MM.1S (cell line): ENCODE results near the gene NETO2.

Experiments
- DNase-seq: peaks from one replicate; pipeline ENCODE4 v3.0.0-alpha.2; 2015
- H2AFZ ChIP-seq: fragments of 300-600 bp; sonication (generic); 2 replicates; pipeline ENCODE4 v1.6.0; 2016; ENCODE audit warnings: antibody characterized with exemption, low read length
- H3F3A ChIP-seq: fragments of 300-600 bp; sonication (generic); 2 replicates; pipeline ENCODE4 v1.6.1; 2016; ENCODE audit warnings: mild to moderate bottlenecking, antibody characterized with exemption, low read length, moderate library complexity, mixed read lengths; ENCODE audit not compliant: insufficient read depth
- H3K27ac ChIP-seq: fragments of 300-600 bp; sonication (generic); 2 replicates; pipeline ENCODE4 v1.5.1; 2016; ENCODE audit warnings: mild to moderate bottlenecking, low read length
- H3K27me3 ChIP-seq: fragments of 300-600 bp; sonication (generic); replicated peaks from 2 replicates; pipeline ENCODE4 v1.6.0; 2016; ENCODE audit warnings: low read length; ENCODE audit not compliant: insufficient read depth
- H3K36me3 ChIP-seq: fragments of 300-600 bp; sonication (generic); replicated peaks from 2 replicates; pipeline ENCODE4 v1.6.1; 2016; ENCODE audit warnings: mild to moderate bottlenecking, low read length, mixed read lengths; ENCODE audit not compliant: insufficient read depth
- H3K4me1 ChIP-seq: fragments of 300-600 bp; sonication (generic); 2 replicates; pipeline ENCODE4 v1.6.1; 2016; ENCODE audit warnings: low read length, mixed read lengths
- H3K4me2 ChIP-seq: fragments of 300-600 bp; sonication (generic); 2 replicates; pipeline ENCODE4 v1.6.0; 2016; ENCODE audit warnings: low read depth, low read length
- H3K4me3 ChIP-seq: fragments of 300-600 bp; sonication (generic); 2 replicates; pipeline ENCODE4 v1.5.1; 2016; ENCODE audit warnings: low read length, mixed read lengths
- H3K79me2 ChIP-seq: fragments of 300-600 bp; sonication (generic); 2 replicates; pipeline ENCODE4 v1.6.1; 2016; ENCODE audit warnings: mixed run types, low read length, mixed read lengths
- H3K9ac ChIP-seq: fragments of 300-600 bp; sonication (generic); 2 replicates; pipeline ENCODE4 v1.6.1; 2016; ENCODE audit warnings: low read length, mixed read lengths
- H3K9me2 ChIP-seq: fragments of 300-600 bp; sonication (generic); replicated peaks from 2 replicates; pipeline ENCODE4 v1.6.1; 2016; ENCODE audit warnings: mild to moderate bottlenecking, low read length, mixed read lengths; ENCODE audit not compliant: insufficient read depth
- H3K9me3 ChIP-seq: fragments of 300-600 bp; sonication (generic); replicated peaks from 2 replicates; pipeline ENCODE4 v1.6.1; 2016; ENCODE audit warnings: mild to moderate bottlenecking, low read length, mixed read lengths; ENCODE audit not compliant: insufficient read depth
- H4K20me1 ChIP-seq: fragments of 300-600 bp; sonication (generic); 2 replicates; pipeline ENCODE4 v1.6.1; 2016; ENCODE audit warnings: mild to moderate bottlenecking, low read length, moderate library complexity, mixed read lengths; ENCODE audit not compliant: insufficient read depth
- CTCF ChIP-seq: fragments of 300-600 bp; sonication (generic); IDR thresholded peaks from 2 replicates; pipeline ENCODE4 v1.5.1; 2016; ENCODE audit warnings: antibody characterized with exemption, low read length, mixed read lengths
- EZH2 ChIP-seq: fragments of 300-600 bp; sonication (generic); optimal IDR thresholded peaks from 2 replicates; pipeline ENCODE3; 2017; ENCODE audit warnings: low read depth, mild to moderate bottlenecking, antibody characterized with exemption, low read length, mixed read lengths
- EZH2phosphoT487 ChIP-seq: fragments of 300-600 bp; sonication (generic); IDR thresholded peaks from 2 replicates; pipeline ENCODE4 v1.6.1; 2018; ENCODE audit warnings: antibody characterized with exemption, low read length

Gene NETO2

DNA sequence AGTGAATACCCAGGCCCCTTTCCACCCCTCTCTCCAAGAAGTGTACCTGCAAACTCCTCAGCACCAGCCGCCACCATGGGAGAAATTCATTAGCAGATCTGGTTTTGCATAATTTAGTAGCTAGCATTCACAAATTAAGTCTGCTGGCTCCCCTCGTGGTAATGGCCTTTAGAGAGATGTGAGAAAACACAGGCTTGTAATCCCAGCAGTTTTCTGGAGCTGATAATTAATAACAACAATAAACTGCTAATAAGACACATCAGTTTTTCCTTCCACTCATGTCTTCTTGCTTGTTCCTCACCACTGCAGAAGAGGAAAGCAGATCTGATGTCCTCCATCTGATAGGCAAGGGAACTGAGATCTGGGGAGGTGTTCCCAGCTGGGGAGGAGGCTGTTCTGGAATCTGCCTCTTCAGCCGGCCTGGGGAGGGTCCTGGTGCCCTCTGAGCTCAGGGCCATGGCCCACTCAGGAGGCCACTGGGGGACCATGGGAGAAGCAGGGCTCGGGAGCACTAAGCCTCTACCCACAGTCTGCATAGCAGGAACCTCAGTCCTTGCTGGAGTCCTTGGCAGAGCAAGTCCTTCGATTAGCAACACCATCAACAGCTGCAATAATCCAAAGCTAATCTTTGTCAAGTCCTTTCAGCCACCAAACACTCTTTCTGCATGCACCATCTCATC is 96.1 kb downstream of the NETO2 start:
- Histone ChIP-seq H3K36me3 (no peaks in the 10 kb centered on the region), H3K4me3 (no peak overlapping the region), H3K9me2 (no peaks in the 10 kb centered on the region), H3K79me2 (no peaks in the 10 kb centered on the region), H3F3A (no peaks in the 10 kb centered on the region), H3K9ac (no peak overlapping the region), H3K9me3 (no peaks in the 10 kb centered on the region), H4K20me1 (no peaks in the 10 kb centered on the region), H3K4me1 (no peaks in the 10 kb centered on the region), H3K27me3 (no peaks in the 10 kb centered on the region), H3K4me2 (no peak overlapping the region), H2AFZ (no peak overlapping the region), H3K27ac (no peak overlapping the region)
- TF ChIP-seq EZH2 (no peak), EZH2phosphoT487 (no peak), CTCF (no peak)
- no peak for DNase-seq

- Histone ChIP-seq H2AFZ (no peak overlapping the region; the same call in 1 of the 2 replicates), H3K9ac (no peak overlapping the region), H3K36me3 (no peaks in the 10 kb centered on the region), H3K4me1 (no peaks in the 10 kb centered on the region), H3K9me3 (no peaks in the 10 kb centered on the region), H3F3A (no peaks in the 10 kb centered on the region), H3K4me3 (no peak overlapping the region), H3K27me3 (no peaks in the 10 kb centered on the region), H3K4me2 (no peak overlapping the region), H3K9me2 (no peaks in the 10 kb centered on the region), H3K79me2 (no peaks in the 10 kb centered on the region), H3K27ac (no peak overlapping the region), H4K20me1 (no peaks in the 10 kb centered on the region)
- DNase-seq = no peak
- TF ChIP-seq EZH2phosphoT487 = no peak
- TF ChIP-seq EZH2 = no peak
- no peak for TF ChIP-seq CTCF
These were observed 96.8 kb downstream of the NETO2 start for GRCh38 chr16:47046726-47047523.

DNA sequence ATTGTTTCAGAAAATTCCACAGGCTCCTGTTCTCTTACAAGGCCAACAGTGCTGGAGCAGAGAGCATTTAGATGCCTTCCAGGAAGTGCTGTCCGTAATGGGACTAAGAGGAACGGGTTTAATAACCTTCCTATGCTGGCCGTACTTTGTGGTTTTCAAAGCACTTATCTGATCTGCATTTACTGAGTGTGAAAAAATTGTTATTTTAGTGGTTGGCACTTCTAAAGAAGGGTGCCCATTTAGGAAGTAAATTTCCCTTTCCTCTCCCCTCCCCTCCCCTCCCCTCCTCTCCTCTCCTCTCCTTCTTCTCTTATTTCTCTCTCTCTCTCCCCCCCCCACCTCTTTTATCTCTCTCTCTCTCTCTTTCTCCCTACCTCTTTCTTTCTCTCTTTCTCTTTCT is 98.3 kb downstream of the NETO2 start:
- no peak for TF ChIP-seq CTCF
- TF ChIP-seq EZH2 = no peak
- no peak for TF ChIP-seq EZH2phosphoT487
- DNase-seq = no peak
- no peak overlapping the region for H3K4me3 ChIP-seq
- no peaks in the 10 kb centered on the region for H4K20me1 ChIP-seq
- H3K9me3 ChIP-seq = no peaks in the 10 kb centered on the region
- no peak overlapping the region for H3K9ac ChIP-seq
- no peaks in the 10 kb centered on the region for H3K9me2 ChIP-seq
- H3K79me2 ChIP-seq = no peaks in the 10 kb centered on the region
- H2AFZ ChIP-seq = no peak overlapping the region
- H3K27ac ChIP-seq = no peak overlapping the region
- no peaks in the 10 kb centered on the region for H3K4me1 ChIP-seq
- no peaks in the 10 kb centered on the region for H3K36me3 ChIP-seq
- no peak overlapping the region for H3K4me2 ChIP-seq
- no peaks in the 10 kb centered on the region for H3F3A ChIP-seq
- H3K27me3 ChIP-seq = no peaks in the 10 kb centered on the region
